Mesenchymal stem cell (in vitro differentiated cells and primary cell): ENCODE measurements around the gene COL6A5.

Source experiments
- DNase-seq: peaks from one replicate; pipeline ENCODE4 v3.0.0-alpha.2; 2013
- H2AFZ ChIP-seq: one replicate; pipeline ENCODE4 v1.6.1; 2013; ENCODE audit warnings: low read depth, mild to moderate bottlenecking, control low read depth, inconsistent platforms, low read length, moderate library complexity
- H2AK5ac ChIP-seq: 2 replicates; pipeline ENCODE4 v1.6.1; 2013; ENCODE audit warnings: low read length, moderate library complexity, mild to moderate bottlenecking, inconsistent platforms; ENCODE audit not compliant: severe bottlenecking
- H2BK120ac ChIP-seq: one replicate; pipeline ENCODE4 v1.6.1; 2013; ENCODE audit warnings: low read depth, mild to moderate bottlenecking, inconsistent platforms, low read length, moderate library complexity
- H2BK12ac ChIP-seq, 2 experiments: one replicate each; pipeline ENCODE4 v1.6.1; 2013; ENCODE audit warnings: inconsistent platforms in 2 of 2, low read length in 2 of 2, mild to moderate bottlenecking in 2 of 2, moderate library complexity in 2 of 2, control low read depth in 1 of 2
- H2BK15ac ChIP-seq: one replicate; pipeline ENCODE4 v1.6.1; 2013; ENCODE audit warnings: mild to moderate bottlenecking, low read depth, inconsistent platforms; ENCODE audit not compliant: poor library complexity, severe bottlenecking
- H2BK5ac ChIP-seq: 2 replicates; pipeline ENCODE4 v1.6.1; 2013; ENCODE audit warnings: low read depth, mild to moderate bottlenecking, low read length, control low read depth, inconsistent platforms; ENCODE audit not compliant: poor library complexity, severe bottlenecking
- H3K14ac ChIP-seq, 2 experiments: one replicate each; pipeline ENCODE4 v1.6.1; 2013; ENCODE audit warnings: inconsistent platforms in 2 of 2, low read length in 2 of 2, control low read depth in 1 of 2, mild to moderate bottlenecking in 1 of 2, moderate library complexity in 1 of 2
- H3K18ac ChIP-seq, 2 experiments: one replicate each; pipeline ENCODE4 v1.6.1; 2013; ENCODE audit warnings: inconsistent platforms in 2 of 2, low read length in 2 of 2, control low read depth in 1 of 2, low read depth in 1 of 2, mild to moderate bottlenecking in 1 of 2
- H3K23ac ChIP-seq, 2 experiments: one replicate each; pipeline ENCODE4 v1.6.1; 2013; ENCODE audit warnings: inconsistent platforms in 2 of 2, low read length in 2 of 2, mild to moderate bottlenecking in 2 of 2, moderate library complexity in 2 of 2, control low read depth in 1 of 2
- H3K27ac ChIP-seq: 2 replicates; pipeline ENCODE4 v1.5.1; 2013; ENCODE audit warnings: mild to moderate bottlenecking, moderate library complexity, low read length, control low read depth, inconsistent platforms; ENCODE audit not compliant: poor library complexity, severe bottlenecking
- H3K27me3 ChIP-seq, 2 experiments: 2 replicates each; pipeline versions ENCODE4 v1.6.1 to v1.7.0; 2013; ENCODE audit warnings: low read length in 2 of 2, mild to moderate bottlenecking in 2 of 2, moderate library complexity in 2 of 2, control low read depth in 1 of 2, inconsistent platforms in 1 of 2; ENCODE audit not compliant: control insufficient read depth in 1 of 2, insufficient read depth in 1 of 2
- H3K36me3 ChIP-seq, 2 experiments: 2 replicates each; pipeline versions ENCODE4 v1.6.1 to v1.7.0; 2013; ENCODE audit warnings: low read length in 2 of 2, control low read depth in 1 of 2, inconsistent platforms in 1 of 2, low read depth in 1 of 2, mild to moderate bottlenecking in 1 of 2; ENCODE audit not compliant: insufficient read depth in 2 of 2, control insufficient read depth in 1 of 2
- H3K4ac ChIP-seq, 2 experiments: one replicate each; pipeline ENCODE4 v1.6.1; 2013; ENCODE audit warnings: inconsistent platforms in 2 of 2, low read length in 2 of 2, mild to moderate bottlenecking in 2 of 2, moderate library complexity in 2 of 2, control low read depth in 1 of 2, low read depth in 1 of 2
- H3K4me1 ChIP-seq: 2 replicates; pipeline ENCODE4 v1.6.1; 2013; ENCODE audit warnings: low read depth, low read length, control low read depth; ENCODE audit not compliant: control insufficient read depth, insufficient read depth
- H3K4me2 ChIP-seq: 2 replicates; pipeline ENCODE4 v1.6.1; 2013; ENCODE audit warnings: low read length, mild to moderate bottlenecking, inconsistent platforms; ENCODE audit not compliant: poor library complexity, severe bottlenecking
- H3K4me3 ChIP-seq, 2 experiments: 2 replicates each; pipeline versions ENCODE4 v1.5.1 to v1.7.0; 2013; ENCODE audit warnings: low read length in 2 of 2, mild to moderate bottlenecking in 2 of 2, control low read depth in 1 of 2, low read depth in 1 of 2; ENCODE audit not compliant: insufficient read depth in 1 of 2
- H3K79me1 ChIP-seq: replicated peaks from 2 replicates; pipeline ENCODE4 v1.6.1; 2013; ENCODE audit warnings: mild to moderate bottlenecking, control low read depth, low read length, inconsistent platforms; ENCODE audit not compliant: poor library complexity, severe bottlenecking
- H3K9ac ChIP-seq: 2 replicates; pipeline ENCODE4 v1.7.0; 2013; ENCODE audit warnings: mild to moderate bottlenecking, low read length, moderate library complexity
- H3K9me3 ChIP-seq: 2 replicates; pipeline ENCODE4 v1.7.0; 2013; ENCODE audit warnings: mild to moderate bottlenecking, low read length; ENCODE audit not compliant: control insufficient read depth
- H4K8ac ChIP-seq: one replicate; pipeline ENCODE4 v1.6.1; 2013; ENCODE audit warnings: inconsistent platforms, mild to moderate bottlenecking, low read length, moderate library complexity
- H4K91ac ChIP-seq: one replicate; pipeline ENCODE4 v1.6.1; 2013; ENCODE audit warnings: mild to moderate bottlenecking, low read length, inconsistent platforms
- WGBS: methylation state at CpG from one replicate; pipeline ENCODE4 v1.1.7; 2013; ENCODE audit warnings: mixed read lengths; 5-methylcytosine and 5-hydroxymethylcytosine counted together

Gene COL6A5

GRCh38 chr3:130310109-130310508 lies 35.4 kb upstream of the COL6A5 start:
- H3K4me2 ChIP-seq = no peak overlapping the region
- H3K27ac ChIP-seq = no peak overlapping the region
- H3K27me3 ChIP-seq = no peaks in the 10 kb centered on the region
- H3K18ac ChIP-seq = no peak overlapping the region
- H3K79me1 ChIP-seq = no peaks in the 10 kb centered on the region
- H3K9me3 ChIP-seq = no peaks in the 10 kb centered on the region
- H2AFZ ChIP-seq = no peak overlapping the region
- no peak overlapping the region for H3K4me3 ChIP-seq
- DNase-seq = no peak
- H3K23ac ChIP-seq = no peak overlapping the region
- H4K8ac ChIP-seq = no peak overlapping the region
- H3K14ac ChIP-seq = no peak overlapping the region
- no peak overlapping the region for H2BK12ac ChIP-seq
- H2BK15ac ChIP-seq = no peak overlapping the region
- no peak overlapping the region for H3K4ac ChIP-seq
- no peak overlapping the region for H3K9ac ChIP-seq
- H2AK5ac ChIP-seq = no peak overlapping the region
- H4K91ac ChIP-seq = no peak overlapping the region
- no peak overlapping the region for H2BK5ac ChIP-seq
- no peak overlapping the region for H2BK120ac ChIP-seq
- 75% methylated on average over 2 of the region's 4 CpGs for WGBS
- H3K36me3 ChIP-seq = no peaks in the 10 kb centered on the region
- H3K4me1 ChIP-seq = no peaks in the 10 kb centered on the region

- no peak overlapping the region for H2BK15ac ChIP-seq
- no peak overlapping the region for H3K4me3 ChIP-seq
- H3K9ac ChIP-seq = no peak overlapping the region
- no peak overlapping the region for H2AK5ac ChIP-seq
- no peak for DNase-seq
- no peak overlapping the region for H4K8ac ChIP-seq
- no peaks in the 10 kb centered on the region for H3K79me1 ChIP-seq
- H3K14ac ChIP-seq = no peak overlapping the region
- H3K36me3 ChIP-seq = no peaks in the 10 kb centered on the region
- H3K27ac ChIP-seq = no peak overlapping the region
- no peak overlapping the region for H4K91ac ChIP-seq
- H3K18ac ChIP-seq = no peak overlapping the region
- H2BK12ac ChIP-seq = no peak overlapping the region
- peaks cover 0 to 1% of the 10 kb centered on the region in 2 experiments for H3K27me3 ChIP-seq
- H3K9me3 ChIP-seq = no peaks in the 10 kb centered on the region
- H3K4me1 ChIP-seq = no peaks in the 10 kb centered on the region
- no peak overlapping the region for H2BK5ac ChIP-seq
- no peak overlapping the region for H3K4me2 ChIP-seq
- H3K23ac ChIP-seq = no peak overlapping the region
- H3K4ac ChIP-seq = no peak overlapping the region
- no peak overlapping the region for H2AFZ ChIP-seq
- no peak overlapping the region for H2BK120ac ChIP-seq
Observed at GRCh38 chr3:130312374-130312773, 33.1 kb upstream of the COL6A5 start.

- Histone ChIP-seq H2BK12ac (no peak overlapping the region), H2BK120ac (no peak overlapping the region), H4K8ac (no peak overlapping the region), H4K91ac (no peak overlapping the region), H3K4me1 (no peaks in the 10 kb centered on the region), H2BK5ac (no peak overlapping the region), H3K36me3 (no peaks in the 10 kb centered on the region), H3K18ac (no peak overlapping the region), H3K23ac (no peak overlapping the region), H3K4me2 (no peak overlapping the region), H3K9ac (no peak overlapping the region), H3K27ac (no peak overlapping the region), H2BK15ac (no peak overlapping the region), H3K14ac (no peak overlapping the region), H3K27me3 (peaks cover 0 to 7% of the 10 kb centered on the region in 2 experiments), H3K4ac (no peak overlapping the region), H3K79me1 (no peaks in the 10 kb centered on the region), H3K4me3 (no peak overlapping the region), H2AK5ac (no peak overlapping the region), H2AFZ (no peak overlapping the region), H3K9me3 (peaks cover under 1% of the 10 kb centered on the region)
- no peak for DNase-seq
- WGBS = 76% methylated on average over 2 of the region's 2 CpGs
Observed at GRCh38 chr3:130316169-130316568, 29.3 kb upstream of the COL6A5 start.

- H2BK12ac ChIP-seq = no peak overlapping the region
- H3K79me1 ChIP-seq = no peaks in the 10 kb centered on the region
- H3K4ac ChIP-seq = no peak overlapping the region
- no peak for DNase-seq
- H3K4me1 ChIP-seq = no peaks in the 10 kb centered on the region
- H2BK5ac ChIP-seq = no peak overlapping the region
- no CpG with 5 or more reads among the region's 1 CpG for WGBS
- no peak overlapping the region for H2BK15ac ChIP-seq
- H2AK5ac ChIP-seq = no peak overlapping the region
- peak overlapping the region; percentile 14 for H2AFZ ChIP-seq
- no peak overlapping the region for H3K9ac ChIP-seq
- no peak overlapping the region for H3K4me2 ChIP-seq
- H3K14ac ChIP-seq = no peak overlapping the region
- no peak overlapping the region for H3K23ac ChIP-seq
- H3K9me3 ChIP-seq = peaks cover 11% of the 10 kb centered on the region
- no peak overlapping the region for H3K4me3 ChIP-seq
- H4K8ac ChIP-seq = no peak overlapping the region
- H2BK120ac ChIP-seq = no peak overlapping the region
- no peak overlapping the region for H3K27ac ChIP-seq
- peaks cover 0 to 10% of the 10 kb centered on the region in 2 experiments for H3K27me3 ChIP-seq
- no peaks in the 10 kb centered on the region for H3K36me3 ChIP-seq
- H3K18ac ChIP-seq = no peak overlapping the region
- no peak overlapping the region for H4K91ac ChIP-seq
Observed at GRCh38 chr3:130323503-130323902, 22.0 kb upstream of the COL6A5 start.
